ENCODE measurements around the gene NCAPH2.

The NCAPH2 gene

DNA sequence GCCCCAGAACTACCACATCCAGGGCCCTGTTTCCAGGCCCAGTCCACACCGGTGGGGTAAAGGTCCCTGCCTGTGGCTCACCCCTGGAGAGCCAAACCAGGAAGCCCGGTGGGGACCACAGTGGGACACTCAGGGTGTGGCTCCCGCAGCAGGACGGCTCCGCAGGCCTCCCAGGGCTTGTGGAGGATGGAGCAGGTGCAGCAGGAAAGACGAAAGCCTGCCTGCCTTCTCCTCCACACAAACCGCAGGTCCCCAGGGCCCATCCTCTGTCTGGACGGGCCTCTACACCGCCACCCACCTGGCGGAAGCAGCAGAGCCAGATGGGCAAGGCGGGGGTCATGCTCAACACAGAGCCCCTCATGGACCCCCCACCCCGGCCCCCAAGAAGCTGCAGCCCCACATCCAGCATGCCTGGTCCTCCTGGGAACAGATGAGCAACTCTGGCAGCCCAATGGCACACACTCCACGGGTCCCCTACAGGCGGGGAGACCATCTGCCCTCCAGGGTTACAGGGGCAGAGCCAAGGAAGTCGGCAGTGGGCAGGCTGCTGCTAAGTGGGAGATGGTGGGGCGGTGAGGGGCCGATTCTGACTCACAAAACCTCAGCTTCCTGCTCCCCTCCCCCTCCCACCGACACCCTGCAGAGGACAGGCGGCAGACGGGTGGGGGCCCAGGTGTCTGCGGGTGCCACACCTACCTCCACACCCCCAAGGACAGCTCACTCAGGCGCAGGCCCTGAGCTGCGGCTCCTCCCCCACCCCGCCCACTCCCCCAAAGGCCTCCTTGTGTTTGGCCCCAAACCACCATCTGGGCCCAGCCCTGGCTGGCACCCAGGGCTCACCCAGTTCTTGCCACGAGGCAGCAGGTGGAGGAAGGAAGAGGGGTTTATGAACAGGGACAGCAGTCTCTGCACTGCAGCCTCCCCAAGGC, 38.4 kb upstream of the NCAPH2 start:
- TF ChIP-seq GATA2 (IDR thresholded peaks at IDR 0.05; ENCODE audit: low read depth, low read length) (no peak), GATA3 (IDR thresholded peaks at IDR 0.05; ENCODE audit: low read depth, low read length) (no peak)

DNA sequence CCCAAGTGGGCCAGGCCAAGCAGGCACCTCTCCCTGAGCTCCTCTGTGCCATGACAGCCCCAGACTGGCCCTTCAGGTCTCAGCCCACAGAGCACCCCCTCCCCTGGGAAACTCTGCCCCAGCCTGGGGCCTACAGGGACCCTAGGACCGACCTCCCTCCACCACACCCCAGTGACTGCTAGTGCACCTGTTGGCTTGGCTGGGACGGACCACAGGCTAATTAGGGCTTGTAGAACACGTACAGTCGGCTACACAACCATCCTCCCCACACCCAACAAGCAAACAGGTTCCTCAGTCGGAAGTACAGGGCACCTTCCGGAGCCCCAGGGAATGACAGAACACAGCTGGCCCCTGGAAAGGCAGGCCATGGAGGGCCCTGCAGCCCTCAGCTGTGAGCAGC, 37.5 kb upstream of the NCAPH2 start:
- TF ChIP-seq GATA2 (IDR thresholded peaks at IDR 0.05; ENCODE audit: low read depth, low read length) (no peak), GATA3 (IDR thresholded peaks at IDR 0.05; ENCODE audit: low read depth, low read length) (no peak)

DNA sequence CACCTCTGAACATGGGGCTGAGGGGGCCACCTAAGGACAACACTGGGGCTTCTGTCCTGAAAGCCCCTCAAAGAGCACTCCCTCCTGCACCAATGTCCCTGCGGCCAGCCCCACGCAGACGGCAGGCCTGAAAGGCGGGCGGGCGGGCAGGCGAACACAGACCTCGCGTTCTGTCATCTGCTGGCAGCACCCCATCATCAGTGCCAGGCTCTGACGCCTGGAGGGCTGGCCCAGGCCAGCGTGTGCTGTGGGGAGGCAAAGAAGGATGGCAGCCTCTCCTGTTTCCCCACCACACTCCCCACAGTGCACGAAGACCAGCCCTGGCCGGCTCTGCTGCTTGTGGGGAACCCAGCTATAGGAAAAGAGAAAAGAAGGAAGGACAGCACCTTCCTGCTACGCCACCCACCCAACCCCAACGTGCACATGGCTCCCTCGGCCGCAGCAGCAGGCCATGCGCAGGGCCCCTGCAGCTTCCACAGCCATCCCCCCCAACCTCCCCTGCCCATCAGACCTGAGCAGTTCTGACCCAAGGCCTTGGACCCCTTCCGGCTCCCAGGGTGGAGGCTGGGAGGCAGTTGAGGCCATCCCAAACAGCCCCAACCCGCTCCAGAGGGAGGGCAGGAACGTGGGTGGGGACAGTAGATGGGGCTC, 36.7 kb upstream of the NCAPH2 start:
- TF ChIP-seq GATA2 (IDR thresholded peaks at IDR 0.05; ENCODE audit: low read depth, low read length) (no peak), GATA3 (IDR thresholded peaks at IDR 0.05; ENCODE audit: low read depth, low read length) (no peak)

DNA sequence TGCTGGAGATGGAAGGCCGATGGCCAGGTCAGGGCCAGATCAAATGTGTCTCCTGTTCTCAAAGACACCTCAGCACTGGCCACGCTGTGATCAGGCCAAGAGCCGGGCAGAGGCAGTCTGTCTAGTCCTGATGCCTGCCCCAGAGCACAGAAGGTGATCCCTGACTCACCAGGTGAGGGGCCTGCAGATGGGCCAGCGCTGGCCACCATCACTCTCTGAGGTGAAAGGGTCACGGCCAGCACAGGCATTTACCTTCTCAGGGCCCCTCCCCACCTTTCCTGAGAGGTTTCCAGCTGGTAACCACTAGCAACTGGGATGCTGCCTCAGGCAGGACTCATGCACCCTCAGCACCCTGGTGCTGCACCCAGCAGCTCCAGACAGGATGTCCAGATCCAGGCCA, 36.1 kb upstream of the NCAPH2 start:
- no peak for TF ChIP-seq GATA3 (IDR thresholded peaks at IDR 0.05; ENCODE audit: low read depth, low read length)

DNA sequence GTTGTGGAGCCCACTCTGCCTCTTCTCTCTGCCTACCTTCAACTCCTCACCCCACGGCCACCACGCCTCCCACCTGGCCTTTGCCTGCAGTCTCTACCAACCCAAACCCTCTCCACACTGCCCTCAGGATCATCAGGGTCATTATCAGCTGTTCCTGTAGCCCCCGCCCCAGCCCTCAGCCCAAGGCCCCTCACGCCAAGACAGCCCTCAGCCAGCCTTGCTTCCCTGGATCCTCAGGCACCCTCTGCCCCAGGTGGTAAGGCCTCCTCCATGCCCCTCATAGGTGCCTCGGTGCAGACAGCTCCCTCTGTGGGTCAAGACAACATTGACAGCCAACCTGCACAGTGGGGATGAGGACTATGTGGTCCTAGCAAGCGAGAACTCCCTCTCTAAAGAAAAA, 34.9 kb upstream of the NCAPH2 start:
- no peak for TF ChIP-seq GATA3 (IDR thresholded peaks at IDR 0.05; ENCODE audit: low read depth, low read length)
- no peak for TF ChIP-seq GATA2 (IDR thresholded peaks at IDR 0.05; ENCODE audit: low read depth, low read length)

DNA sequence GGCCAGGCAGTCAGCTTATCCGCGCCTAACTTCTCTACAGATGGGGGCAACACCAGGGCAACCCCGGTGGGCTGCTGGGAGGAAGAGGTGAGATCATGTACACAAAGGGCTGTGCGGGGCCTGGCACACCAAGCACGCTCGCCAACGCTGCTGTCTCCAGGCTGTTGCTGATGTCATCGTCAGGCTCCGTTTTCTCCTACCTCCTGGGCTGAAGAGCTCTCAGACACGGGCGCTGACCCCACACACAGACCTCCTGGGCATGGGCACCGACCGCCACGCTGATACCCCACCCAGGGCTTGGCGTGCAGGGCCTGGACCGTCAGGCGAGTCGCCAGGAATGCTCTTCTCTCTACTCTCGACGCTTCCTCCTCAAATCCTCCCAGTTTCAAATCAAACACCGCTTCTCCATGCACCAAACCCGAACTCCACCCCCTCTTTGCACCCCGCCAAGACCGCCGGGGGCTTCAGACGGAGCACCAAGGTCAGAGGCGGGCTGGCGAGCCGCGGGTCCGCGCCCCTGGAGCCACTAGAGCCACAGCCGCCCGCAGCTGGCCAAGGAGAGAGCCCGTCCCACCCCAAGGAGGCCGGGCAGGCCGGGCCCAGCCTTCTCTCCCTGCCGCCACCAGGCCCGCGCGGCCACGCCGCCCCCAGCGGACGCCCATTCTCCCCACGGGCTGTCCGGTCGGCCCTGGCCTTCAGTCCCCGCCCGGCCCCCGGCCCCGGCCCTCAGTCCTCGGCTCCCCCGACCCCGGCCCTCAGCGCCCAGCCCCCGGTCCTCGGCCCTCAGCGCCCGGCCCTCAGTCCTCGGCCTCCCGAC, 34.0 kb upstream of the NCAPH2 start:
- TF ChIP-seq GATA2 (IDR thresholded peaks at IDR 0.05; ENCODE audit: low read depth, low read length) (no peak), GATA3 (IDR thresholded peaks at IDR 0.05; ENCODE audit: low read depth, low read length) (no peak)

DNA sequence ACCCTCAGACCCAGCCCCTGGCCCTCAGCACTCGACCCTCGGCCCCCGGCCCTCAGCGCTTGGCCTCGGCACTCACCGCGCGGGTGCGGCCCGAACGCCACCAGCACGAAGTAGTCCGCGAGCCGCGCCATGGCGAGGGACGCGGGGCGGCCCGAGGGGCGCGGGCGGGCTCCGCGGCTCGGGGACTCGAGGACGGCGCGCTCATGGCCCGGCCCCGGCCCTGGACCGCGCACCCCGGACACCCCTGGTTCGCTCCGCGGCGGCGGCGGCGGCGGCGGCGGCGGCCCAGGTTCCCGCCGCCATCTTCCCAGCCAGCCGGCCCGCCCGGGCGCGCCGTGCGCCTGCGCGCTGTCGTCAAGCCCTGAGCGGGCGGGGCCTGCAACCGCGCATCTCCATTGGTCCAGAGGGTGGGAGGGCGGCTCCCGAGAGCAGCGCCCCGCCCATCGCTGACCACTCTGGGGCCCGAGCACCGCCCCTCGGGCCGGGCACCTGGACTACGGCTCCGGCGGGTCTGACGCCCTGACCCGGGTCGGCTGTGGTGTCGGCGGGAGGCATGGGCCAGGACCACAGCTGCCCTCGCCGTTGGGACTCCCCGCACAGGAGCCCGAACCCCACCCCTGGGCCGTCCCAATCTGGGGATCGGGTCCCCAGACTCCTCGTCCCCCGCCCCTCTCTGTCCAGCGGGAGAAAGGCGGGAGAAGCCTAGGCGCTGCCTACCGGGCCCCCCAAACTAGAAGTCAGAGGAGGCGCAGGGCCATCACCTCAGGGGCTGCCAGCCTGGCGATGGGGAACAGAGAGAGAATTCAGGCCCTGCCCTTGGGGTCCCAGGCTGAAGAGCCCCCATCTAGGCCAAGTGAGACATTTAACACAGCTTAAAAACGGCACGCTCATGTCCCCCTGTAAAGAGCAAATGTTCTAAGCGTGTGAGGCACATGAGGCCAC, 33.0 kb upstream of the NCAPH2 start, which contains the start of gene SBF1:
SBF1 (minus strand) TSS at position 326 of the 942 bp plus-strand sequence; CDS start at position 131, 195 bp downstream.
- no peak for TF ChIP-seq GATA2 (IDR thresholded peaks at IDR 0.05; ENCODE audit: low read depth, low read length)
- no peak for TF ChIP-seq GATA3 (IDR thresholded peaks at IDR 0.05; ENCODE audit: low read depth, low read length)

DNA sequence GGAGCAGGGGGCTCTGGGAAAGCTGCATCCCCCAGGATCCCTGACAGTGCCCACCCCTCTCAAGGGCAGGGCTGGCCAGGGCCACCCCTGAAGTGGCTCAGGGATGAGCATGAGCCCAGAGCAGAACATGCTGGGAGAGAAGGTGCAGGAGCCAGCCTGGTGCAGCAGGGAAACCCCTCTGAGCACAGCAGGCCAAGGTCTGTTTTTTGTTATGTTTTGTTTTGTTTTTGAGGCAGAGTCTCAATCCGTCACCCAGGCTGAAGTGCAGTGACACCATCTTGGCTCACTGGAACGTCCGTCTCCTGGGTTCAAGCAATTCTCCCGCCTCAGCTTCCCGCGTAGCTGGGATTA, 32.4 kb upstream of the NCAPH2 start:
- TF ChIP-seq GATA3 (IDR thresholded peaks at IDR 0.05; ENCODE audit: low read depth, low read length): no peak
- TF ChIP-seq GATA2 (IDR thresholded peaks at IDR 0.05; ENCODE audit: low read depth, low read length): no peak

DNA sequence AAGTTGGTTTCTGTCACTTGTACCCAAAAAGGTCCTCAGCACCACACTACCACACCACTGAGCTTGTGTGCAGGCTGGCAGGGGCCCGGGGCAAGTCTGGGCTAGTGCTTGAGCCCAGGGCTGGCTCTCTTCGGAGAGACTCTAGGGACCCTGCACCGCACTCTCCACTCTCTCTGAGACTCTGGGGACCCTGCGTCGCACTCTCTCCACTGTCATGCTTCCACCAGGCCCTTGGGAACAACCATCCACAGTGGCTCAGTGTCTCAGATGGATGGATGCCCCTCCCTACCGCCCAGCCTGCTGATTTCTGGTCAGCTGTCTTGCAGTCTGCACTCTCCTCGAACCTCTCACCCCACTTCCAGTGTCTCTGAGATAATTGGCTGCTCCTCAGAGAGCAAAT, 31.2 kb upstream of the NCAPH2 start:
- TF ChIP-seq GATA3 (IDR thresholded peaks at IDR 0.05; ENCODE audit: low read depth, low read length): no peak
- TF ChIP-seq GATA2 (IDR thresholded peaks at IDR 0.05; ENCODE audit: low read depth, low read length): no peak

DNA sequence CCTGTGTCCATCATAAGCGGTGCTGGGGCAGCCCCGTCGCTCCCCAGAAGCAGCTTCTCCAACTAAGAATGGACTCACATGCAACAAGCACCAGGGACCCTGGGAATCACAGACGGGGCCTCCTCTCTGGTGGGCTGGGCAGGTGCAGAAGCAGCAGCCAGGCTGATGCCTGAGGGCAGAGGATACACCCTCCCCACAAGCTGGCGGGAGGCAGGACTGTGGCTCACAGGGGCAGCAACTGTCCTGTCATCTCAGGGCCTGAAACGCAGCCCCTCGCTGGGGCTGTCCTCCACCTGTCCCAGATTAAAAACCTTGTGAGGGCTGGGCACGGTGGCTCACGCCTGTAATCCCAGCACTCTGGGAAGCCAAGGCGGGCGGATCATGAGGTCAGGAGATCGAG, 30.1 kb upstream of the NCAPH2 start:
- TF ChIP-seq GATA2 (IDR thresholded peaks at IDR 0.05; ENCODE audit: low read depth, low read length): no peak
- no peak for TF ChIP-seq GATA3 (IDR thresholded peaks at IDR 0.05; ENCODE audit: low read depth, low read length)

DNA sequence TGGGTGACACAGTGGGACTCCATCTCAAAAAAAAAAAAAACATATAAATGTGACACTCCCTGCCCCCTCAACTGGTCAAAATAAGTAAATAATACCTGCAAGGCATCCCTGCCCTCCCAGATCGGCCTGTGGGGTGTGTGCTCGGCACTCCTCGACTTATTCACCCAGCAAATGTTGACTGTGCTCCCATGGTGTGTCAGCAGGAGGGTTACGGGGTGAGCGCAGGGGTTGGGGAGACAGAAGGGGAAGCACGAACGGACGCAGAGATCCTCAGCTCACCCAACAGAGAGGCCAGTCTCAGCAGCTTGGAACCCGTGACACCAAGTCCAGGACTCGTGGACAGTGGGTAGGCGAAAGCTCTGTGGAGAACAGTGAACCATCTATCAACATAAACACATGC, 28.3 kb upstream of the NCAPH2 start:
- no peak for TF ChIP-seq GATA3 (IDR thresholded peaks at IDR 0.05; ENCODE audit: low read depth, low read length)
- no peak for TF ChIP-seq GATA2 (IDR thresholded peaks at IDR 0.05; ENCODE audit: low read depth, low read length)

DNA sequence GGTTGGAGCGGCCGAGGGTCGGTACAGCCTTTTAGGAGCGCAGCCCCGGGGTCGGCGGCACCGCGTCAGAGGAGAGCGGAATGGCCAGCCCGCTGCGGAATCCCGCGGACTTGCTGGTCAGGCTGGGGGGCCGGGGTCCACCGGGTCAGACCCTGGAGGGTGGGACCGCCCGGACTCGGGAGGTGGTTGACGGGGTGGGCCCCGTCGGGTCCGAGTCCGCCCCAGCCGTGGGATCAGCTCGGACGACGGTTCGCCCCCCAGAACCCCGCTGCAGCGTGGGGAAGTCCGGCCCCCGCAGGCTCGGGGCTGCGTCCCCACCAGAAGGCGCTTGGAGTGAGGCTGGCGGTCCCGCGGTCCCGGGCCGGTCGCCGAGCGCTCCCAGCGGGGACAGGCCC, 27.0 kb upstream of the NCAPH2 start:
- TF ChIP-seq GATA3 (IDR thresholded peaks at IDR 0.05; ENCODE audit: low read depth, low read length) (no peak), GATA2 (IDR thresholded peaks at IDR 0.05; ENCODE audit: low read depth, low read length) (no peak)

DNA sequence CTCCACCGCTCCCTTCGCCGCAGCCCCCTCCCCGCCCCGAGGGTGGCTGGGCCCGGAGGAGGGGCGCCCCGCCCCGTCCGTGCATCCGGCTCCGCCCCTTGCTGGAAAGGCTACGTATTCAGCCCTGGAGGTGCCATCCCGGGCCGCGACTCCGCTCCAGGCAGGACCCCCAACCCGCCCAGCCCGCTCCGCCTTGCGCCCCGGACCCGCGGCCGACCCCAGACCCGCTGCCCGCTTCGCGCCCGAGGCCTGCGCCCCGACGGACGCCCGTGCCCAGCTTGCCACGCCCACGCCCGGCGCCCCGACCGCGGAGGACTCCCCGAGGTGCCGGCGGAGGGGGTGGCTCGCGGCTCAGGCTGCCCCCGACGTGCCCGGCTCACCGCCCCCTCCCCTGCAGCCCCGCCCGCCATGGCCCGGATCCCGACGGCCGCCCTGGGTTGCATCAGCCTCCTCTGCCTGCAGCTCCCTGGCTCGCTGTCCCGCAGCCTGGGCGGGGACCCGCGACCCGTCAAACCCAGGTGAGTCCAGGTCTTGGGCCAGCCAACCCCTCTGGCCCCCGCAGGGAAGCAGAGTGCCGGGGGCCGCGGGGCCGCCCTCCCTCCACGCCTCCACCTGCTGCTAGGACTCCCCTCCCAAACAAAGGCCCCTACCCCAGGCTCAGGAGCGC, 26.5 kb upstream of the NCAPH2 start, which contains the start of gene ADM2:
ADM2 (plus strand) TSS at position 104 of the 667 bp plus-strand sequence; CDS start at position 409, 305 bp downstream.
- TF ChIP-seq GATA2 (IDR thresholded peaks at IDR 0.05; ENCODE audit: low read depth, low read length): no peak
- TF ChIP-seq GATA3 (IDR thresholded peaks at IDR 0.05; ENCODE audit: low read depth, low read length): no peak
